Large intestine (tissue), 3 donors: ENCODE measurements around the gene ZBTB39. TPM values are rescaled to one million over a fixed set of nuclear protein-coding genes. Genes with fewer than 3 reads are reported as not detected.
"Not testable (repeated sequence)": the region's sequence is repeated elsewhere in the genome, so short reads cannot be mapped to it uniquely, and the experiment has no call there.

Source experiments
- DNase-seq, 2 donors: peaks; one replicate each; pipeline versions ENCODE4 v3.0.0 to v3.0.0-alpha.2; 2013
- H3K27ac ChIP-seq: one replicate; pipeline ENCODE4 v1.5.1; 2013; ENCODE audit warnings: low read length
- H3K27me3 ChIP-seq: 2 replicates; pipeline ENCODE4 v1.6.1; 2013; ENCODE audit warnings: low read length; ENCODE audit not compliant: control insufficient read depth, insufficient read depth
- H3K36me3 ChIP-seq: 2 replicates; pipeline ENCODE4 v1.6.1; 2013; ENCODE audit warnings: low read length; ENCODE audit not compliant: control insufficient read depth, insufficient read depth
- H3K4me1 ChIP-seq: one replicate; pipeline ENCODE4 v1.6.1; 2013; ENCODE audit warnings: low read length; ENCODE audit not compliant: control insufficient read depth, insufficient read depth
- H3K4me3 ChIP-seq: one replicate; pipeline ENCODE4 v1.5.1; 2013; ENCODE audit warnings: low read length
- H3K9me3 ChIP-seq: one replicate; pipeline ENCODE4 v1.6.1; 2013; ENCODE audit warnings: mild to moderate bottlenecking, low read depth, low read length, moderate library complexity; ENCODE audit not compliant: control insufficient read depth
- WGBS: methylation state at CpG from one replicate; pipeline ENCODE4 v1.1.5; 2013; ENCODE audit warnings: low lambda C conversion rate; ENCODE audit not compliant: insufficient coverage; 5-methylcytosine and 5-hydroxymethylcytosine counted together
- polyA plus RNA-seq: library from polyadenylated mRNA; unstranded; fragments of 120-200 nt; gene quantifications from one replicate; pipeline ENCODE4 v1.2.1, GENCODE V29; 2013

The ZBTB39 gene
- polyA plus RNA-seq, 1 donor = 6.9 TPM

GRCh38 chr12:56980941-56981530 lies 25.3 kb downstream of the ZBTB39 start:
- H3K36me3 ChIP-seq = no peaks in the 10 kb centered on the region
- WGBS = no CpG with 5 or more reads among the region's 4 CpGs

GRCh38 chr12:56980268-56980667 lies 26.1 kb downstream of the ZBTB39 start:
- 95% methylated on average over 3 of the region's 6 CpGs for WGBS
- no peaks in the 10 kb centered on the region for H3K36me3 ChIP-seq
- H3K27ac ChIP-seq = no peak overlapping the region
- no peak for DNase-seq
- no peaks in the 10 kb centered on the region for H3K4me1 ChIP-seq
- H3K9me3 ChIP-seq = no peaks in the 10 kb centered on the region
- no peak overlapping the region for H3K4me3 ChIP-seq
- no peaks in the 10 kb centered on the region for H3K27me3 ChIP-seq

More at GRCh38 chr12:56980941-56981530, 25.3 kb downstream of the ZBTB39 start:
- DNase-seq = no peak
- H3K27ac ChIP-seq = no peak overlapping the region
- H3K4me3 ChIP-seq = no peak overlapping the region
- no peaks in the 10 kb centered on the region for H3K9me3 ChIP-seq
- H3K4me1 ChIP-seq = no peaks in the 10 kb centered on the region
- H3K27me3 ChIP-seq = no peaks in the 10 kb centered on the region

- DNase-seq = no peak
- no CpG with 5 or more reads among the region's 3 CpGs for WGBS
- no peaks in the 10 kb centered on the region for H3K4me1 ChIP-seq
Observed at GRCh38 chr12:56979628-56980027, 26.7 kb downstream of the ZBTB39 start.

GRCh38 chr12:56978397-56979138 lies 27.8 kb downstream of the ZBTB39 start:
- H3K4me1 ChIP-seq = no peaks in the 10 kb centered on the region
- no peaks in the 10 kb centered on the region for H3K27me3 ChIP-seq
- WGBS = no CpG with 5 or more reads among the region's 3 CpGs
- H3K27ac ChIP-seq = no peak overlapping the region
- H3K4me3 ChIP-seq = no peak overlapping the region
- H3K9me3 ChIP-seq = no peaks in the 10 kb centered on the region
- no peak for DNase-seq
- H3K36me3 ChIP-seq = no peaks in the 10 kb centered on the region

More at GRCh38 chr12:56979628-56980027, 26.7 kb downstream of the ZBTB39 start:
- Histone ChIP-seq H3K9me3 (no peaks in the 10 kb centered on the region), H3K27me3 (no peaks in the 10 kb centered on the region), H3K36me3 (no peaks in the 10 kb centered on the region), H3K4me3 (no peak overlapping the region), H3K27ac (no peak overlapping the region)

GRCh38 chr12:56977361-56977760 lies 29.0 kb downstream of the ZBTB39 start:
- H3K9me3 ChIP-seq, H3K4me1 ChIP-seq, H3K27me3 ChIP-seq, H3K4me3 ChIP-seq, H3K36me3 ChIP-seq, H3K27ac ChIP-seq, DNase-seq: not testable (repeated sequence)
- no CpG with 5 or more reads among the region's 4 CpGs for WGBS

- H3K9me3 ChIP-seq, DNase-seq, H3K4me3 ChIP-seq, H3K36me3 ChIP-seq, H3K27ac ChIP-seq, H3K4me1 ChIP-seq, H3K27me3 ChIP-seq: not testable (repeated sequence)
- no CpG with 5 or more reads among the region's 3 CpGs for WGBS
Observed at GRCh38 chr12:56974224-56974623, 32.1 kb downstream of the ZBTB39 start.

GRCh38 chr12:56968910-56969309 lies 37.4 kb downstream of the ZBTB39 start:
- H3K4me1 ChIP-seq, H3K4me3 ChIP-seq, H3K9me3 ChIP-seq, H3K27ac ChIP-seq, H3K36me3 ChIP-seq, DNase-seq, H3K27me3 ChIP-seq: not testable (repeated sequence)
- WGBS = no CpG with 5 or more reads among the region's 6 CpGs

- H3K9me3 ChIP-seq, H3K27me3 ChIP-seq, H3K27ac ChIP-seq, H3K4me1 ChIP-seq, H3K4me3 ChIP-seq, H3K36me3 ChIP-seq, DNase-seq: not testable (repeated sequence)
- WGBS = no CpG with 5 or more reads among the region's 15 CpGs
Observed at GRCh38 chr12:56965997-56966642, 40.2 kb downstream of the ZBTB39 start.

GRCh38 chr12:56965124-56965523 lies 41.2 kb downstream of the ZBTB39 start:
- H3K4me3 ChIP-seq, H3K27ac ChIP-seq, H3K9me3 ChIP-seq, DNase-seq, H3K36me3 ChIP-seq, H3K4me1 ChIP-seq, H3K27me3 ChIP-seq: not testable (repeated sequence)
- no CpG with 5 or more reads among the region's 4 CpGs for WGBS

- H3K4me3 ChIP-seq, H3K27ac ChIP-seq, H3K36me3 ChIP-seq, H3K27me3 ChIP-seq, DNase-seq, H3K4me1 ChIP-seq, H3K9me3 ChIP-seq: not testable (repeated sequence)
- no CpG with 5 or more reads among the region's 27 CpGs for WGBS
Observed at GRCh38 chr12:56963557-56963956, 42.8 kb downstream of the ZBTB39 start.
